SK-N-MC (cell line): Measurements from ENCODE around the gene NR4A3.
"Not testable (repeated sequence)": the region's sequence is repeated elsewhere in the genome, so short reads cannot be mapped to it uniquely, and the experiment has no call there.

Experiments used
- DNase-seq: peaks from one replicate; pipeline ENCODE4 v3.0.0-alpha.2; 2011; ENCODE audit warnings: low read depth, low spot score
- H3K27ac ChIP-seq: fragments of 200-600 bp; sonication (generic); 2 replicates; pipeline ENCODE4 v1.5.1; 2016; ENCODE audit warnings: mixed run types
- H3K36me3 ChIP-seq: fragments of 200-600 bp; sonication (generic); 2 replicates; pipeline ENCODE4 v1.6.1; 2017; ENCODE audit warnings: antibody characterized with exemption, low read length, mixed read lengths; ENCODE audit not compliant: insufficient read depth
- H3K4me3 ChIP-seq: fragments of 200-600 bp; sonication (generic); 2 replicates; pipeline ENCODE4 v1.5.1; 2016
- H3K9ac ChIP-seq: fragments of 200-600 bp; sonication (generic); 2 replicates; pipeline ENCODE4 v1.8.0; 2017; ENCODE audit warnings: mixed run types, mixed read lengths; ENCODE audit not compliant: insufficient read length
- H3K9me3 ChIP-seq: fragments of 200-600 bp; sonication (generic); 2 replicates; pipeline ENCODE4 v1.6.1; 2017; ENCODE audit warnings: low read depth, mild to moderate bottlenecking, antibody characterized with exemption, low read length, moderate library complexity, mixed read lengths
- EZH2 ChIP-seq: fragments of 200-600 bp; sonication (generic); IDR thresholded peaks from one replicate; pipeline ENCODE4 v1.6.1; 2017; ENCODE audit warnings: antibody characterized with exemption
- FOXP2 ChIP-seq: optimal IDR thresholded peaks from 2 replicates; pipeline ENCODE3; 2011; ENCODE audit warnings: mild to moderate bottlenecking, moderate library complexity; ENCODE audit not compliant: insufficient read depth; ENCODE audit errors: extremely low read length, control extremely low read depth
- POLR2AphosphoS5 ChIP-seq: IDR thresholded peaks from 2 replicates; pipeline ENCODE4 v1.6.1; 2012; ENCODE audit warnings: mild to moderate bottlenecking, low read depth, low read length, borderline replicate concordance

Gene NR4A3

DNA sequence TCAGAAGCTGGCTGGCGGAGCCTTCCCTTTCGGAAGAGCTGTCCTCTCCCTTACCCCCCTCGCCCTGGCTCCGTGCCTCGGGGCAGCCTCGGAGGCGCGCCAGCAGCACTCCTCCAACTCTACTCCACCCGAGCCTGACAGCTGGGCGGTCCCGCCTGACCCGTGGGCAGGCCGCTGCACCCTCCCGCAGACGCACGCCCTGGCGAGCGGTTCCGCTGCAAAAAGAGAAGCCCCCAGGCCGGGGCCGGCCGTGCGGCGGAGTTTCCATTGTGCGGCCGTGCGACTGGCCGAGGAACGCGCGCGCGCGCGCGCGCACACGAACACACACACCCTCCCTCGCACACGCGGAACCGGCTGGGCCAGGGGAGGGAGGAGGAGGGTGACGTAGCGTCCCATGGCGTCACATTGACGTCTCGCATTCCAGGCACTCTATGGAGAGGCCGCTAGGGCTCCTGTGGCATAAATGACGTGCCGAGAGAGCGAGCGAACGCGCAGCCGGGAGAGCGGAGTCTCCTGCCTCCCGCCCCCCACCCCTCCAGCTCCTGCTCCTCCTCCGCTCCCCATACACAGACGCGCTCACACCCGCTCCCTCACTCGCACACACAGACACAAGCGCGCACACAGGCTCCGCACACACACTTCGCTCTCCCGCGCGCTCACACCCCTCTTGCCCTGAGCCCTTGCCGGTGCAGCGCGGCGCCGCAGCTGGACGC is at the start of gene NR4A3:
Gene NR4A3 (plus strand): TSS at position 490 of the 713 bp plus-strand sequence. CDS start 6,158 bp downstream, outside the sequence.
- Histone ChIP-seq H3K4me3 (peak within 1 kb of the TSS; percentile 85), H3K27ac (peak within 1 kb of the TSS; percentile 53; the same call in 1 of the 2 replicates), H3K9me3 (no peaks in the 10 kb centered on the region), H3K36me3 (no peaks in the 10 kb centered on the region), H3K9ac (peak within 1 kb of the TSS; percentile 76)
- peak; percentile 58 for TF ChIP-seq POLR2AphosphoS5
- TF ChIP-seq EZH2 = no peak
- TF ChIP-seq FOXP2 = peak; percentile 74
- DNase-seq = peak; percentile 81

DNA sequence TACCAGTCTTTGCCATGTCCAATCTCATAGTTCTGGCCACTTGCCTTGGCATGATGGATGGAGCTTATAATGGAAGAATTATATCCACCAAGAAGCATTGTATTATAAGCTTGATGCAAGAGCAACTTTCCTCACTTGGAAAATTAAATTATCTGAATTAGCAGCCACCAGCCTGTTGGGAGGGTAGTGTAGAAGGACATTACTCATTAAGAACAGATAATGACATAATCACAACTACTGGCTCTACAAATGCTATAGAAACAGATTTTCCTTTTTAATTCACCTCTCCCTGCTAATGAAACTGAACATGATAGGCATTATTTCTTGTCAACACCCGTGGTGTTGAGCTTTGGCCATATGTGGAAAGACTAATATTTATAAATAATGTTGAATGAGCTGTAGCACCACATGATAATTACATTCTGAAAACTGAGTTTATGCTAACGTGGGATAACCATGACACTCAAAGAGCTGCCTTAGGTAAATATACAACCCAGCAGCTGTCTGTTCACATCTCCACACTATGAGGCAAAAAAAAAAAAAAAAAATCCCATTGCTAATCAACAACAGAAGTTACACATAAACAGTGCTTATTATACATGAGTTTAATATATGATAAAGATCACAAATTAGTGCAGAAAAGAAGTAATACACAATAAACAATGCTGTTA is 48.1 kb upstream of the NR4A3 start:
- Histone ChIP-seq H3K9me3 (no peaks in the 10 kb centered on the region), H3K4me3 (no peak overlapping the region), H3K9ac (no peak overlapping the region), H3K27ac (no peak overlapping the region), H3K36me3 (no peaks in the 10 kb centered on the region)
- TF ChIP-seq FOXP2 (no peak), EZH2 (no peak), POLR2AphosphoS5 (no peak)
- no peak for DNase-seq

- no peak overlapping the region for H3K9ac ChIP-seq
- no peak overlapping the region for H3K4me3 ChIP-seq
- no peaks in the 10 kb centered on the region for H3K36me3 ChIP-seq
- H3K27ac ChIP-seq = no peak overlapping the region
- TF ChIP-seq EZH2 (no peak), POLR2AphosphoS5 (no peak), FOXP2 (no peak)
- no peaks in the 10 kb centered on the region for H3K9me3 ChIP-seq
- no peak for DNase-seq
Observed at GRCh38 chr9:99778308-99778707, 43.4 kb upstream of the NR4A3 start.

- no peak for DNase-seq
- H3K27ac ChIP-seq = no peak overlapping the region
- H3K9ac ChIP-seq = no peak overlapping the region
- H3K9me3 ChIP-seq = no peaks in the 10 kb centered on the region
- H3K36me3 ChIP-seq = no peaks in the 10 kb centered on the region
- no peak for TF ChIP-seq POLR2AphosphoS5
- TF ChIP-seq FOXP2 = no peak
- TF ChIP-seq EZH2 = no peak
- H3K4me3 ChIP-seq = no peak overlapping the region
Observed at GRCh38 chr9:99778836-99779235, 42.8 kb upstream of the NR4A3 start.

- Histone ChIP-seq H3K4me3 (no peak overlapping the region), H3K27ac (no peak overlapping the region), H3K9me3 (no peaks in the 10 kb centered on the region), H3K36me3 (no peaks in the 10 kb centered on the region), H3K9ac (no peak overlapping the region)
- TF ChIP-seq POLR2AphosphoS5 (no peak), FOXP2 (no peak)
- DNase-seq = no peak
Observed at GRCh38 chr9:99779277-99779676, 42.4 kb upstream of the NR4A3 start.

DNA sequence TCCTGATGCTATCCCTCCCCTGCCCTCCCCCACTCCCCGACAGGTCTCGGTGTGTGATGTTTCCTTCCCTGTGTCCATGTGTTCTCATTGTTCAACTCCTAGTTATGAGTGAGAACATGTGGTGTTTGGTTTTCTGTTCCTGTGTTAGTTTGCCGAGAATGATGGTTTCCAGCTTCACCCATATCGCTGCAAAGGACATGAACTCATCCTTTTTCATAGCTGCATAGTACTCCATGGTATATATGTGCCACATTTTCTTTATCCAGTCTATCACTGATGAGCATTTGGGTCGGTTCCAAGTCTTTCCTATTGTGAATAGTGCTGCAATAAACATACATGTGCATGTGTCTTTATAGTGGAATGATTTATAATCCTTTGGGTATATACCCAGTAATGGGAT is 39.3 kb upstream of the NR4A3 start:
- H3K9ac ChIP-seq, H3K36me3 ChIP-seq, H3K9me3 ChIP-seq, DNase-seq, H3K27ac ChIP-seq, H3K4me3 ChIP-seq: not testable (repeated sequence)

DNA sequence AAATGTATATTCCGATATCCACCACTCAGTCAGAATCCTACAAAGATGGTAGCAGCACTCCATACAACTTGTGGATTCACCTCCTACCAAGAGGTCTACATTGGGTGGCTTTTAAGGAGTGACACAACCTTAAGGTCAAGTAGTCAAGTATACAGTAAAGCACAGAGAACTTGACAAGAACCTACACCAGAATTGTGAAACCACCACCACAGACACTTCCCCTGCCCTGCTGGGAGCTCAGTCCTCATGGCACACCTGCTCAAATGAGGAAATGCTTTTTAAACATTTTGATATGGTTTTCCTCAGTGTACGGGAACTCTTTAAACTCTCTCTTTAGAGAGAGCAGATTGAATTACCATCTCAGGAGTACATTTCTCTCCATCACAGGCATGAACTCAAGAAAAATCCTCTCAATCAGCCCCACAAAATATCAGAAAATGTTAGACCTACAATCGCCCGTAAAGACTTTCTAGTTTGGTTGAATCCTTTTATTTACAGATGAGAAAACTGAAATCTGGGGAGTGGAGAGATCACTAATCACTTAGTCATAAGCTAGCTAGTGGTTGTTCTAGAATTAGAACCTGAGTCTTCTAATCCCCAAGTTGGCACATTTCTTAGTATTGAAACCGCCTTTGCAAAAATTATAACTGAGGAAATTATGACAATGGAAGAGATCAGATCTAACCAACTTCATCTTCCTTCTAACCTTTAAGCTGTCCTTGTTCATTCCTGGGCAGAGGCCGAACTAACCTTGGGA is 38.5 kb upstream of the NR4A3 start:
- DNase-seq = no peak
- no peaks in the 10 kb centered on the region for H3K36me3 ChIP-seq
- no peak for TF ChIP-seq FOXP2
- TF ChIP-seq EZH2 = no peak
- TF ChIP-seq POLR2AphosphoS5 = no peak
- no peak overlapping the region for H3K4me3 ChIP-seq
- H3K9ac ChIP-seq = no peak overlapping the region
- no peak overlapping the region for H3K27ac ChIP-seq
- H3K9me3 ChIP-seq = no peaks in the 10 kb centered on the region

- Histone ChIP-seq H3K9ac (no peak overlapping the region), H3K27ac (no peak overlapping the region), H3K4me3 (no peak overlapping the region), H3K9me3 (no peaks in the 10 kb centered on the region), H3K36me3 (no peaks in the 10 kb centered on the region)
- DNase-seq = no peak
- TF ChIP-seq EZH2 (no peak), FOXP2 (no peak), POLR2AphosphoS5 (no peak)
Observed at GRCh38 chr9:99783799-99784198, 37.9 kb upstream of the NR4A3 start.

DNA sequence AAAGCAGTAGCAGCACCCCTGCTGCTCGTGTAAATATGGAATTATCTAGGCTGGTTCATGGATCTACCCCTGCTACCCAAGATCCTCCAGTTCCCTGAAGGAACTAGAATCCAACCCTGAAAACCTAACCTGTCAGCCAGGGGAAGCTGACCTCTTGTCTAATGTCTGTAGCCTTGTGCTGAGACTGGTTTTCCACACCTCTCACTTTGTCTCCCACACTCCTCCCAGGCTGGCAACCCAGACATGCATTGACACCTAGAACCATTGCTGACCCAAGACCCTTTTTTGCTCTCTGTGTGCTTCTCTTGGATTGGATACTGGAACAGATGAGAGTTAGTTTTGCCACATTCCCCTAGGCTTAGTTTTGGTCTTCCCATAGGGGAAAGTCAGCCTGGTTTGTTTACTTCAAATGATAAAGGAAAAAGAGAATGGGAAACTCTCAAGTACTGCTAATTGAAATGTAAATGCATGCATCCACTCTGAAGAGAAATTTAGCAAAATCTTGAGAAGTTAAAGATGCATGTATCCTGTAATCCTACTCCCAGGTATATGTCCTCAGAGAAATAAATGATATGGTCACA is 36.6 kb upstream of the NR4A3 start:
- Histone ChIP-seq H3K27ac (no peak overlapping the region), H3K4me3 (no peak overlapping the region), H3K9me3 (no peaks in the 10 kb centered on the region), H3K36me3 (no peaks in the 10 kb centered on the region), H3K9ac (no peak overlapping the region)
- TF ChIP-seq EZH2 (no peak), FOXP2 (no peak), POLR2AphosphoS5 (no peak)
- no peak for DNase-seq
